AG08395 (cell line): ENCODE data around the gene HILPDA.

ENCODE experiments used
- DNase-seq: peaks from one replicate; pipeline ENCODE4 v3.0.0; 2012; ENCODE audit warnings: mixed read lengths, low spot score

HILPDA gene

DNA sequence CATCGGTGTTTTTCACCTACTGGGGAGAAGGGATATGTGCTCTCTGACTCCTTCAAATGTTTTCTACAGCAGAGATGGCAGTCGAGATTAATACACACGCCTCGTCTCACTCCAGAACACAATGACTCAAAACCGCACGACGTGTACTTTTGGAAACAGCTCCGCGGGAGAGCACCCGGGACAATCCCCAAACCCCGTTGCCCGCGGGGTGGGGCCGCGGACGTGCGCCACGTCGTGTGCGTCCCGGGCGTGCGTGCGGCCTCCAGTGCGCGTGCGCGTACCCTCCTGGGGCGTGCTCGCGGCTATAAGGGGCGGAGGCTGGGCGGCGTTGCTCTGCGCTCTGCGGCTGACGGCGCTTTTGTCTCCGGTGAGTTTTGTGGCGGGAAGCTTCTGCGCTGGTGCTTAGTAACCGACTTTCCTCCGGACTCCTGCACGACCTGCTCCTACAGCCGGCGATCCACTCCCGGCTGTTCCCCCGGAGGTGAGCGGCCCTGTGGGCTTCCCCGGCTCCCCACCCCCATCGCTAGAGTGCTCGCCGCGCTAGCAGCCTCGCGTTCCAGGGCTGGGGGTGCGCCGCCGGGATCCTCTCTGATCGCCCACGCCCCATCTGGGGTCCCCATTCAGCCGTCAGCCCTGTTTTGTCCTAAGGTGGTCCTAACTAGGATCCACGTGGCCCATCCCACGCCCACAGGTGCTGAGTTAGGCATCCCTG is at the start of gene HILPDA:
HILPDA (plus strand) TSS at position 336 of the 712 bp plus-strand sequence. CDS start 1,391 bp downstream, outside the sequence.
- DNase-seq = peak; percentile 99

- no peak for DNase-seq
Observed at GRCh38 chr7:128406314-128407232, 49.1 kb upstream of the HILPDA start.

- DNase-seq = no peak
Observed at GRCh38 chr7:128407233-128407589, 48.5 kb upstream of the HILPDA start.

- no peak for DNase-seq
Observed at GRCh38 chr7:128407751-128408708, 47.6 kb upstream of the HILPDA start.

DNA sequence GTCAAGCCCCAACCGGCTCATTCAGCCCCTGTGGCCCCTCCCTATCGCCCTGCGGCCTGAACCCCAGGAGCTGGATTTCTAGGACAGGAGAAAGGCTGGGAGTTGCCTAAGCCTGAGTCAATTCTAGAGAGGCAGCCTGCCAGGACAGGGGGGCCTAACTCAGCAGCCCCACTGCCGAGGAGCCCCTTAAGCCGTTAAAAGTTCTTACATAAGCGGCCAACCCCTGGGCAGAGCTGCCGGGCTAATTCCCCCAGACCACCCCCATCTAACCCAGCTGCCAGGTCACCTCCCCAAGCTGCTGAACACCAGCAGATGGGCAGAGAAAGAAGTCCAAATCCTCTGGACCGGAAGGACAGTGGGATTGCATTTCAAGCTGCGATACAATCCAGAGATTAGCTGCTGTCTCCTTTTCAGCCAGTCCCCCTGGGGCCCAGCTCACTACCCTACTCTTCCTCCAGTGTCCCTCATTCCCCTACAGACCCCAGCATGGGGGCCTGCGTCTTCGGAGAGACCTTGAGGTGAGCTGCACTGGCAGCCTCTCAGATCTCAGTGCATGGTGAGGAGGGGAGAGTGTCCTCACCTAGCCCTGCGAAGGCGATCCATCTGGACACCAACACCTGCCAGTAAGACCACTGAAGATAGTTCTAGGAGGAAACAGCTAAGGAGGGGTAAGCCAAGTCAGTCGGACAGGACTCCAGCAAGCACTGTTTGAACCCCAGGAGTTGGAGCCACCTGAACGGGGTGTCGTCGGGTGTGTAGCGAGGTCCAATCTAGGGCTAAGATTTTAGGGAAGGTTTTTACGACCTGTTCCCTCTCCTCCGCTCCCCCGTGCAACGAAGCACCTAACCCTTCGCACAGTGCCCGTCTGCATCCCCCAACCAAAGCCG is 46.7 kb upstream of the HILPDA start:
- no peak for DNase-seq

GRCh38 chr7:128409596-128410450 is 45.9 kb upstream of the HILPDA start, which contains the start of gene IMPDH1:
TSS of gene IMPDH1 (minus strand) at chr7:128409982. CDS start at chr7:128409901, 81 bp downstream.
- DNase-seq = peak; percentile 98

DNA sequence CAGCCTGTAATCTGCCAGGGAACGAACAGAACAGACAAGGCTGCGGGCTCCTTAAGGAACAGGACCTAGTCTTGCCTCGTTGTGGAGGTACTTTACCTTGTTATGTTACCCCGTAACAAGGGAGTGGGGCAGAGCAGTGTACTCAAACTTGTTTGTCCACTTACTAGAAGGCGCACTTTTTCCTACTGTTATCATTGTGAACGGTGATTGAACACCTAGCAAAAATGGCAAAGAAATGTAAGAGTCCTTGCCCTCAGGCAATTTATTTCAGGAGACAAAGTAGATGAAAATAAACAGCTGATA is 45.3 kb upstream of the HILPDA start:
- DNase-seq = no peak

DNA sequence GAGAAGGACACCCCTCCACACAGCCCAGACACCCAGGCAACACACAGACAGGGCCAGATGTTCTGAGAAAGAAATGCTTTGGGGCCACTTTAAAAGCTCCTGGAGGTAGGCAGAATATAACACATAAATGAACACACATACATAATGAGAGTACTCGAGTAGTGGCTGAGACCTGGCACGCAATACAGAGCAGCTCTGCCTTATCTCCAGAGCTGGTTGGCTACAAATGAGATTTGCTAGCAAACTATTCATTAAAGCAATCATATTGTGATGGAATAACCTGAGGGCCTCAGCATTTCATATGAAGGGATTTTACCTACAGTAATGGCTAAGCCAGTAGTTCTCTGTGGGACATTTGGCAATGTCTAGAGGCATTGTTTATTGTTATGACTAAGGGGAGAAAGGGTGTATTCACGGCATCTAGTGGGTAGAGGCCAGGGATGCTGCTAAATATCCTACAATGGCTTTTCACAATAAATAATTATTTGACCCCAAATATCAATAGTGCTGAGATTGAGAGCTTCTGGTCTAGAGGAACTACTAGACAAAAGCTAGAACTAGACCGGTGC is 40.4 kb upstream of the HILPDA start:
- no peak for DNase-seq

DNA sequence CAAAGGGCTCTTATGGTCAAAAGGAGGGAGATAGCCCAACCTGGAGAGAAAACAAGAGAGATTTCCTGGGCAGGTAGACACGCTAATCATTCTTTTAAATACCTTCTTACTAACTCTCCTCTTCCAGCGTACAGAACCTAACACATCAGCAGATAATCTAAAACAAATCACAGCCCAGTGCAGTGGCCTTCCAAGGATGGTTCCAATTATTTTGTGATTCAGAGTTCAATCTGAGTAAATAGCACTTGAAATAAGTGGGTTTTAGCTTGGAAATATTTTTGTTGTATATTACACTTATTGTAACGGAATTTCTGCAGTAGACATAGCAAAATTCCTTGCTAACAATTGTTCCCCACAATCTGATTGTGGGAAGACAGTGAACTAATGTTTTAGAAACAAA is 38.6 kb upstream of the HILPDA start:
- no peak for DNase-seq

GRCh38 chr7:128419257-128419656 is 36.4 kb upstream of the HILPDA start:
- no peak for DNase-seq

GRCh38 chr7:128420773-128421172 is 34.9 kb upstream of the HILPDA start:
- no peak for DNase-seq

- no peak for DNase-seq
Observed at GRCh38 chr7:128421384-128421783, 34.3 kb upstream of the HILPDA start.

DNA sequence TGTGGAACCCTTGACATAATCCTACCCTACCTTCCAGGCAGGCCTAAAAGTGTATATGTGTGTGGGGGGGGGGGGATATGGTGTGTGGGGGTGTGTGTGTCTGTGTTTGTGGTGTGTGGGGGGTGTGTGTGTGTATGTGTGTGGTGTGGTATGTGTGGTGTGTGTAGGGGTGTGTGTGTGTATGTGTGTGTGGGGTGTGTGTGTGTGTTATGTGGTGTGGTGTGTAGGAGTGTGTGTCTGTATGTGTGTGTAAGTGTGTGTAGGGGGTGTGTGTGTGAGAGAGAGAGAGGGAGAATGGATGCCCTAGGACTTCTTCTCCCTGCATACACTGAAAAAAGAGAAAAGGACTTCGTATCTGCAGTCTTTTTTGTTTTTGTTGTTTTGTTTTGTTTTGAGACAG is 33.6 kb upstream of the HILPDA start:
- no peak for DNase-seq

GRCh38 chr7:128422842-128423241 is 32.8 kb upstream of the HILPDA start:
- no peak for DNase-seq

DNA sequence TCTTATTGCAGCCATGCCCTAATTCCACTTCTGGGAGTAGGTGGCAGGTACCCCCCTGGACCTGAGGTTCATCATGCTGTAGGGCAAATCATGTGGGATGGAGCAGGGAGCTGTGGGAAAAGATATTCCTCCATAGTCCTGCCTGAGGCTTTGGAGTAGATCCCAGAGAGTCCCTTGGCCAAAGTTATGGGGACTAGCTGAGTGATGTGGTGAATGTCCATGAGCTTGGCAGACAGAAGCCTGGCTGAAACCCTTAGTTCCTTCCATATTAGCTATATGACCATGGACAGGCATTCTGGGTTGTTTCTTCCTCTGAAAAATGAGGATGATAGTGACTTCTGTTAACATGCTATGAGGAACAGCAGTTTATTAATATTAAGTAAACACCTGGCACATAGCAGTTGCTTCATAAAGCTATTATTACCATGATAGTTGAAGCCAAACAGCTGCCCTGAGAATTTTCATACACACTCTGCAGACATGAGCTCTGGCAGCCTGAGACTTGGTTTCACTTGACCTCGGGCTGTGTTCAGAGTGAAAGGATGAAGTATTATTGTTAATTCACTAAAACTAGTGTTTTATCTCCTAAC is 30.9 kb upstream of the HILPDA start:
- no peak for DNase-seq

DNA sequence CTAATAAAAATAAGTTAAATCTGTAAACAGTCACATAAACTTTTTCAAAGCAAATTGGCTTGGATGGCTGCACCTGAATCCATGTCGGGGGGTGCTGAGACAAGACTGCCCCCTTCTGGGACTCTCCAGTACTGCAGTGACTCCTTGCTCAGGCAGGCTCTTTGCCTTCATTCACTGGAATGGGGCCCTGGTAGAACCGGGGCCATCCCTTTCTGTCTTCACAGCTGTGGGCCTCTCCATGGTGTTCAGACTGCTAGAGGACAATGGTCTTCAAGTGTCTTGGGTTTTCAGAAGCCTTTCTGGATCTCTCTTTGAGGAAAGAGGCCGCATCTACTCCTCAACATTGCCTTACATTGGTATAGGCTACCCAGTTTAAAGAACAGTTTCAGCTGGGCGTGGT is 29.8 kb upstream of the HILPDA start:
- peak; percentile 84 for DNase-seq

DNA sequence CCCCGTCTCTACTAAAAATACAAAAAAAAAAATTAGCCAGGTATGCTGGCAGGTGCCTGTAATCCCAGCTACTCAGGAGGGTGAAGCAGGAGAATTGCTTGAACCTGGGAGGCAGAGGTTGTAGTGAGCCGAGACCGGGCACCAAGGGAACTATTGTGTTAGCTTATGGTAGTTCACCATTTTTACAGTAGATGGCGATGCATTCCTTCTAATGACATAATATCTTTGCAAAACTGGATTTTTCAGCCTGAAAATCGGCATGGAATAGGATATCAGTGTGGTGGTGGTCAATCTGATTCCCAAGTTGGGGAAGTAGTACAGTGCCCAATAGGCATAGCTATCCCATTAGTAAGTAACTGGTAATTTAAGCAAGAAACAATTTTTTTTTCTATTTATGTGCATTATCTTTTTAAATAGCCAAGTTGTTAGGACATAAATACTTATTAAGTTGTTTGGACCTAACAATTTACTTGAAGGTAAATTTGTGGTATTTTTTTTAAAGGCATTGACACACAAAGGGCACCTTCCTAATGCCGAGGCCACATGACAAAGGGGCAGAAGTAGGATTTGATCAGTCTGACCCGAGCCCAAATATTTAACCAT is 28.3 kb upstream of the HILPDA start:
- peak; percentile 66 for DNase-seq

- no peak for DNase-seq
Observed at GRCh38 chr7:128430207-128430606, 25.5 kb upstream of the HILPDA start.

DNA sequence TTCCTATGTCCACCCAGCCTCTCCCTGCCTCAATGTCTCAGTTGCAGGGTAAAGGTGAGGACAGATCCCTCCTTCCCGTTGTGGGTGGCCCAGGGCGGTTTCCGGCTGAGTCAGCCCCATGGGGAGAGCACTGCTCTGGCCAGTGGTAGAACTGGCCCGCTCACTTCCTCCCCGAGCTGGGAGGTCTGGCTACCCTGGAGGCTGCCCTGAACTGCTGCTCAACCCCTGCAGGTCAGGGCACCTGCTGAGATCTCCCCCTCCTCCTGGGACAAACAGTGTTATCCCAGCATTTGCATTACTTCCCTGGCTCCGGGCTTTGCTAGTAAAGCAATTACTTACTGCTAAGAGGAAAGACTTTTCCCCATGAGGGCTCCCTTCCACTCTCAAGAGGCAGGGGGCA is 24.5 kb upstream of the HILPDA start:
- no peak for DNase-seq
